ENCODE measurements around the gene ITGB4. TPM values are rescaled to one million over a fixed set of nuclear protein-coding genes. Genes with fewer than 3 reads are reported as not detected.
A peak's percentile ranks its signal among the peaks of the same experiment; 100 is the strongest.

The ITGB4 gene
- total and polyA plus RNA-seq, 2 of the 13 experiments (the other 11 are each of a cell fraction or from before 2014, with no cell fraction given) = 6.9 to 14.5 TPM

DNA sequence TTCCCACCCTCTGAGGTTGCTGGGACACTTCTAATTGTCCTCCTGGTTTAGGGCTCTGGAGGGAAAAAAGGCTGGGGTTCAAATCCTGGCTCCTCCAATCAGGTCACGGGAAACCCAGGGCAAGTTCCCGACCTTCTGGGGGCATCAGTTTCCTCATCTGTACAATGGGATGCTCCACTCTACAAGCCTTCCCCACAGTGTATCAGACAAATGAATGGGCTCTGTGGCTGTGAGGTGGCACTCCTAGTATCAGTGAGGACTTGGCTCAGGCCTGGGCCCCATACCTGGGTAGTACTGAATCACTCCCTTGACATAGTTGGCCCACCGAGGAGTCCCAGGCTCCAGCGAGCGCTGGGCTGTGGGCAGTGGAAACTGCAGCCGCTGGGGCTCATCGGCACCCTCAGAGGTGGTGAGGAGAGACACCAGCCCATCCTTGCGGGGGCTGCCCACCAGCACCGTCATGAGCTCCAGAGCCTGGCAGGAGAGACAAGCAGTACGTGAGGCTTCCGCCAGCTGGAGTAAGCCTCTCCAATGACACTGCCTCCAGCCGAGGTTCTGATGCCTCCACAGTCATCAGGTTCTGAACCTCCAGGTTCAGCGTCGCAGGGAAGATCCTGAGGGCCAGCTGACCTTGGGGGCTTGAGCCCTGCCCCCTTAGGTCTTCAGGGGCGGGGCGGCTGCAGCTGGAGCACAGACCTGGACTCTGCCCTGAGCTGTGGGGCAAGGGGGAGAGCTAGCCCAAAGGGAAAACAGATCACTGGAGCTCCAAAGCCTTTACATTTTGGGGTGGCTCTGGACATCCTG is 42.6 kb downstream of the ITGB4 start (continued):
- TF ChIP-seq SMARCC2 (IDR thresholded peaks at IDR 0.05) (no peak), ZNF672 (CRISPR knock-in tag; IDR thresholded peaks at IDR 0.05) (no peak), YEATS4 (CRISPR knock-in tag; IDR thresholded peaks at IDR 0.05; ENCODE audit: borderline replicate concordance) (no peak), SMARCE1 (IDR thresholded peaks at IDR 0.05; ENCODE audit: borderline replicate concordance) (no peak), TMF1 (CRISPR knock-in tag; IDR thresholded peaks at IDR 0.05; ENCODE audit: low read depth) (0 out of 2 replicates have a peak, but pooled peaks have one; percentile 14), ZNF101 (CRISPR knock-in tag; IDR thresholded peaks at IDR 0.05; ENCODE audit: borderline replicate concordance, low read depth) (0 out of 2 replicates have a peak, but pooled peaks have one; percentile 55), ZNF17 (CRISPR knock-in tag; IDR thresholded peaks at IDR 0.05) (no peak), ZNF367 (CRISPR knock-in tag; IDR thresholded peaks at IDR 0.05; ENCODE audit: borderline replicate concordance) (no peak), ISX (CRISPR knock-in tag; conservative IDR thresholded peaks at IDR 0.05) (no peak), THYN1 (CRISPR knock-in tag; IDR thresholded peaks at IDR 0.05; ENCODE audit: borderline replicate concordance, low read depth) (no peak), MXD4 (CRISPR knock-in tag; IDR thresholded peaks at IDR 0.05) (peak; percentile 14; the same call in 1 of the 2 replicates), ZNF772 (CRISPR knock-in tag; IDR thresholded peaks at IDR 0.05) (peak; percentile 61; the same call in 1 of the 2 replicates), ZNF710 (CRISPR knock-in tag; IDR thresholded peaks at IDR 0.05; ENCODE audit: borderline replicate concordance) (no peak), ZNF350 (CRISPR knock-in tag; IDR thresholded peaks at IDR 0.05; ENCODE audit: borderline replicate concordance, low read depth) (no peak; the same call in 1 of the 2 replicates), KDM4B (CRISPR knock-in tag; IDR thresholded peaks at IDR 0.05) (0 out of 2 replicates have a peak, but pooled peaks have one; percentile 21), HNRNPK (IDR thresholded peaks at IDR 0.05; ENCODE audit: low read depth, low read length, poor library complexity, severe bottlenecking) (no peak), ZNF777 (CRISPR knock-in tag; IDR thresholded peaks at IDR 0.05) (no peak), ZNF704 (CRISPR knock-in tag; IDR thresholded peaks at IDR 0.05; ENCODE audit: borderline replicate concordance) (no peak), HNRNPH1 (optimal IDR thresholded peaks at IDR 0.05; ENCODE audit: low read depth, low read length) (no peak), ZNF703 (CRISPR knock-in tag; IDR thresholded peaks at IDR 0.05; ENCODE audit: borderline replicate concordance) (no peak), NAIF1 (CRISPR knock-in tag; IDR thresholded peaks at IDR 0.05; ENCODE audit: borderline replicate concordance) (no peak), ZNF234 (CRISPR knock-in tag; conservative IDR thresholded peaks at IDR 0.05) (no peak), SP5 (CRISPR knock-in tag; IDR thresholded peaks at IDR 0.05; ENCODE audit: borderline replicate concordance, low read depth) (peak; percentile 98)
- TF ChIP-seq, protein P1, sequence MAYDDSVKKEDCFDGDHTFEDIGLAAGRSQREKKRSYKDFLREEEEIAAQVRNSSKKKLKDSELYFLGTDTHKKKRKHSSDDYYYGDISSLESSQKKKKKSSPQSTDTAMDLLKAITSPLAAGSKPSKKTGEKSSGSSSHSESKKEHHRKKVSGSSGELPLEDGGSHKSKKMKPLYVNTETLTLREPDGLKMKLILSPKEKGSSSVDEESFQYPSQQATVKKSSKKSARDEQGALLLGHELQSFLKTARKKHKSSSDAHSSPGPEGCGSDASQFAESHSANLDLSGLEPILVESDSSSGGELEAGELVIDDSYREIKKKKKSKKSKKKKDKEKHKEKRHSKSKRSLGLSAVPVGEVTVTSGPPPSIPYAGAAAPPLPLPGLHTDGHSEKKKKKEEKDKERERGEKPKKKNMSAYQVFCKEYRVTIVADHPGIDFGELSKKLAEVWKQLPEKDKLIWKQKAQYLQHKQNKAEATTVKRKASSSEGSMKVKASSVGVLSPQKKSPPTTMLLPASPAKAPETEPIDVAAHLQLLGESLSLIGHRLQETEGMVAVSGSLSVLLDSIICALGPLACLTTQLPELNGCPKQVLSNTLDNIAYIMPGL (CRISPR knock-in tag; IDR thresholded peaks at IDR 0.05; ENCODE audit: borderline replicate concordance in 1 of 2, low read depth in 1 of 2) = no peak; a peak in 1 of 4 replicates
